GM18498 (cell line): Measurements from ENCODE around the gene AHDC1.
"Not testable (repeated sequence)": the region's sequence is repeated elsewhere in the genome, so short reads cannot be mapped to it uniquely, and the experiment has no call there.

ENCODE experiments used
- ATAC-seq: cut with Tn5 transposase; IDR thresholded peaks from one replicate; pipeline ENCODE4 v1.9.1; 2021; ENCODE audit warnings: mild to moderate bottlenecking, moderate library complexity; ENCODE audit not compliant: unreplicated experiment

The AHDC1 gene

DNA sequence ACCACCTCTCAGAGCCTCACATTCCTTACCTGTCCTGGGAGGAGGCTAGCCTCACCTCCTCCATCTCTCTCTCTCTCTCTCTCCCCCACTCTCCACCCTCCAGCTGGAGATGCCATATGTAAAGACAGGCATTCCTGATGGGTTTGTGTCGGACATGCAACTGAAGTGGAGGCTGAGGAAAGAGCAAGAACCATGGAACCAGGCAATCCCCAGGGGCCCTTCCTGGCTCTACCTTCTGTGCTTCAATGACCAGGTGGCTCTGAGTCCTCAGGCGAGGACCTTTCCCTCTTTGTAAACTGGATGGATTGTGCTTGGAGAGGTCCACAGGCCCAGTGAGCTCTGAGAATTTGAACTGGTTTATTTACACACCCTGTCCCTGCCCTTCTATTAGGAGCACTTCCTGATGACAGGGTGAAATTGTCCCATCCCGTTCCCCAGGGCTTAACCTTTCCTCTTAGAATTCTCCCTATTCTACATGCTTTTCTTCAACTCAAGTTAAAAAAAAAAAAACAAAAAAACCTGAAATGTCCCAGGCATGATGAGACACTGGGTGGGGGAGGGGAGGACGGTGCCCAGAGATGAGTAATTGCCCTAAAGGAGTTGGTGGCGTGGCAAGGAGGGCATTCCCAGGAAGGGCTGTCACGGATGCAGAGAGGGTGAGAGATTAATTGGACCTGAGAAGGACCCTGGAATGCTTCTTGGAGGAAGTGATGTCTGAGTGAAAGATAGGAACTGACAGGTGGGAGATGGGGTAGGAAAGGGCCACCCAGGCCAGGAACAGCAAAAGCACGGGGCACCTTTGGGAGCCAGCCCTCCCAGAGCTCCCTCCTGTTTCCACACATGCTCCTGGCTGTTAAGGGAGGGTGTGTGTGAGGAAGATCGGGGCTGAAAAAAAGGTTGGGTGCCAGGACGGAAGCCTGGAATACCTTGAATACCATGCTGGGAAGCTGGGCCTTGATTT is 63.8 kb downstream of the AHDC1 start:
- no peak for ATAC-seq

DNA sequence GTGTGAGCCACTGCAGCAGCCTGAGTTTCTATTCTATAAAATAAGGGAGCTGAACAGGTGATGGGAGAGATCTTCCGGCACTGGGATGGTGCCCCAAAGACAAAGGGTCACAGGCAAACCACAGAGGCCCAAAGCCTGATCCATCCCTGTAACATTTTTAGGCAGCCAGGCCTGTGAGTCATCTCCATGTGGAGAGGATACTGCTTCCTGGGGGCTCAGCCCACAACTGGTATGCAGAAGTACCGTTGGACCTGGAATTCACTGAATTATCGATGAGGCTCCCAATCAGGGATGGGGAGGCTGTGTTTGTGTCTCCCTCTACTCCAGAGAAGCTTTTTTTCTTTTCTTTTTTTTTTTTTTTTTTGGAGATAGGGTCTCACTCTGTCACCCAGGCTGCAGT is 65.2 kb downstream of the AHDC1 start:
- ATAC-seq: no peak

DNA sequence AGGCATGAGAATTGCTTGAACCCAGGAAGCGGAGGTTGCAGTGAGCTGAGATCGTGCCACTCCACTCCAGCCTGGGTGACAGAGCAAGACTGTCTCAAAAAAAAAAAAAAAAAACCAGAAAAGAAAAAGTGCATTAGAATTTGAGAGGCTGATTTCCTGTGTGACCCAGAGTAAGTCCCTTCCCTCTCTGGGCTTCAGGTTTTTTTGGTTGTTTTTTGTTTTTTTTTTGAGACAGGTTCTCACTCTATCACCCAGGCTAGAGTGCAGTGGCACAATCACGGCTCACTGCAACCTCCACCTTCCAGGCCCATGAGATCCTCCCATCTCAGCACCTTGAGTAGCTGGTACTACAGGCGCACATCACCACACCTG is 65.7 kb downstream of the AHDC1 start:
- not testable (repeated sequence) for ATAC-seq

DNA sequence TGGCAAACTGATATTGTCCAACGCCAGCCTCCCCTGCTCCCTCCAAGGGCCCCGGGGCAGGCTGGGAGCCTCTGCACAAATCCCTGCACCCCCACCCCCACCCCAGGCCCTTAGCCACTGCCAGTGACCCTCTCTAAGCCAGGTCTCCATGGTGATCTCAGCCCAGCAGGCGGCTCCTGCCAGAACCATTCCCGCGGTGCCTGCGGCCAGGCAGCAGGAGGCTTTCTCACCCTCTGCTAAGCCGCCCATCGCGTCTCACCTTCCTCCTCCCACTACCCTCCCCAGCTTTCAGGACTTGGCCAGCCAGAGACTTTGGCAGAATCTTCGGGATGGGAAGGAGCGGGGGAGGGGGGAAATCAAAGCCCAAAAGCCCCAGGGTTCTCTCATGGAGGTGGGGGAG is 67.2 kb downstream of the AHDC1 start:
- no peak for ATAC-seq

DNA sequence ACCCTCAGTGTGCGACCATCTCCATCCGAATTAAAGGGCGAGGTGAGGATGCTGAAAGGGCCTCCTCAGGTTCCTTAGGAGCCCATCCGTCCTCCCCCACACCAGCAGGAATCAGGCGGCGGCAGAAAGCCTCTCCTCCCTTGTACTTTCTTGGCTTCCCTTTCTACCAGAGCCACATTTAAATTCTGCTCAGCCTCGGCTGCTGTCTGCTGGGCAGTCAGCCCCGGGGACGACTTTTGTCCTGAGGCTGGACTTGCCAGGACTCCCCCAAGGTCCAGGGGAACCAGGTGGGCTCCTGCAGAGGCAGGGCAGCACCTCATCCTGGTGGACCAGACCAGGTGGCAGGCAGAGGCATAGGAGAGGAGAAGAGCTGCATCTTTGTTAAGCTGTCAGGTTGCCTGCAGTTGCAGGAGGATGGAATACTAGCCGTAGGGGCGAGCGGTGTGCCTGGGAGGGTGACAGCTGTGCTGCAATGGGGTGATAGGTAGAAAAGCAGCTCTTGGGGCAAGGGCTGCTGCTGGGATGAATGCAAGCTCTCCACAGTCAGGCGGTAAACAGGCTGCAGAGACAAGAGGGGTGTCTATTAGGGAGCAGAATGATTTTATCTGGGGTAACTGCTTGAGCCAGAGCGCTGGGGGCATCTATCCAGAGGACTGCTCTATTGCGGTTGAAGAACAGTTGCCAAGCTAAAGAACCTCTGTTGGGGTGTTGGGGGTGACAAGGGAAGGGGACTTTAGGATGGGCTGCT is 67.8 kb downstream of the AHDC1 start:
- no peak for ATAC-seq

DNA sequence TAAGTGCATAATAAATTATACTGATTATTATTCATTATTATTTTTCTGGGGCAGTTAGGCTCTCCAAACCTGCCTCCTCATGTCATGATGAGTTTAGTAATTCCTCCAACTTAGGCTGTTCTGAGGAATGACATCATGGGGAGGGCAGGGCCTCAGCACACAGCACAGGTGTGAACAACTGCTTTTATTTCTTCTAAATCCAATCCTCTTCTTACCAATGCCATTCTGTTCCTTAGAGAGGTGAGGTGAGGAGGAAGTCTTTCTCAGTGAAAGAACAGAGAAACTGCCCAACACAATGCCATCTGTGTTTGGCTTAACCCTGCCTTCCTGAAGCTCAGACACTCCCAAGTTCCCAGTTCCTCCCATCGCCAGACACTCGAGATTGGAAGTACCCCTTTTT is 68.6 kb downstream of the AHDC1 start:
- no peak for ATAC-seq

DNA sequence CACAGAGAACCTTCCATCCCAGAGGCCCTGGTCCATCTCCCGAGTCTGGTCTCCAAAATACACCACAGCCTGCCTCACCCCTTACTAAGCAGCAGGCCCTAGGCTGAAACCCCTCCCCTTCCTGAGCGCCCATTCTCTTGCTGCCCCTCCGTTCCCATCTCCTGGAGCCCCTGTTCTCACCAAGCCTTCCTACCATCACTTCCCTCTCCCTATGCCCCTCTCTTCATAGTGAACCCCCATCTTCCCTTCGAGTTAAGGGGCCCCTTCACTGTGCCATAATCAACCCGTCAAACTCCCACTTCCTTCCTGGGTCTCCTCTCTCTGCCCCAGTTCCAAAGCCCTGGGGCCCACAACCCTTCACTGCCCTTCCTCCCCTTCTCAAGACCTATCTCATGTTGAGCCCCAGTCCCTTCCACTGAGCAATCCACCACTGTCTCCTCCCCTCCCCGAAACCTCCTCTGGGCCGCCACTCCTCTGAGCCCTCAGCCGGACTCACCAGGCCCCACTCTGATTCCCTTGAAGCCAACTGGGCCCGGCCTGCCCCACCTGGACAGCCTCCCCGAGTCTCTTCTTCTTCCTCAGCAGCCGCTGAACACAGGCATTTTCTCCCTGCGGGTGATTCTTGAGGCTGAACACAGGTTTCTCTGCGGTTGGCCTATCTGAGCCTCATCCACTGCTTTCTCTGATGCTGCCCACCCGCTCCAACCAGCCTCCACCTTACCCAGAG is 71.8 kb downstream of the AHDC1 start:
- no peak for ATAC-seq

DNA sequence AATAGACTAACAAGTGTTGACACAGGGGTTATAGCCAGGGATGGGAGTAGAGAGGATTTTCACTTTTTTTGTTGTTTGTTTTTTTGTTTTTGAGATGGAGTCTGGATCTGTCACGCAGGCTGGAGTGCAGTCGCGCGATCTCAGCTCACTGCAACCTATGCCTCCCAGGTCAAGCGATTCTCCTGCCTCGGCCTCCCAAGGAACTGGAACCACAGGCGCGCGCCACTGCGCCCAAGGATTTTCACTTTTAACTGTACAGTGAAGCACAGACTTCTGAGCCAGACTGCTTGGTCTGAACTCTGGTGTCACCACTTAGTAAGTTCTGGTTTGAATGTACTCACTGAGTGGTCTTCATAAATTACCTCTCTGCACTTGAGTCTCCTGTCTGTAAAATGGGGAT is 73.8 kb downstream of the AHDC1 start:
- no peak for ATAC-seq

DNA sequence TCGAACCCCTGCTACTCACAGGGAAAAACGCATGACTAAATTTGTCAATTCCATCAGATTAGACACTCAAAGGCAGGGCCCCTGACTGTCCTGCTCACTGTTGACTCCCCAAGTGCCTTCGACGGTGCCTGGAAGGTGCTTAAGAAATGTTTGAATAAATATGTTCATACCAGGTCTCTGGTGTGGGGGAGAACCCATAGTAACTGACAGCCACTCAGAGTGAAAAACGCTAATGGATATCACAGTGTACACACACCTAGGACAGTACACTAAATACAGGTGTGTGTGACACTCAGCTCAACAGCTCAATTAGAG is 74.3 kb downstream of the AHDC1 start:
- no peak for ATAC-seq

DNA sequence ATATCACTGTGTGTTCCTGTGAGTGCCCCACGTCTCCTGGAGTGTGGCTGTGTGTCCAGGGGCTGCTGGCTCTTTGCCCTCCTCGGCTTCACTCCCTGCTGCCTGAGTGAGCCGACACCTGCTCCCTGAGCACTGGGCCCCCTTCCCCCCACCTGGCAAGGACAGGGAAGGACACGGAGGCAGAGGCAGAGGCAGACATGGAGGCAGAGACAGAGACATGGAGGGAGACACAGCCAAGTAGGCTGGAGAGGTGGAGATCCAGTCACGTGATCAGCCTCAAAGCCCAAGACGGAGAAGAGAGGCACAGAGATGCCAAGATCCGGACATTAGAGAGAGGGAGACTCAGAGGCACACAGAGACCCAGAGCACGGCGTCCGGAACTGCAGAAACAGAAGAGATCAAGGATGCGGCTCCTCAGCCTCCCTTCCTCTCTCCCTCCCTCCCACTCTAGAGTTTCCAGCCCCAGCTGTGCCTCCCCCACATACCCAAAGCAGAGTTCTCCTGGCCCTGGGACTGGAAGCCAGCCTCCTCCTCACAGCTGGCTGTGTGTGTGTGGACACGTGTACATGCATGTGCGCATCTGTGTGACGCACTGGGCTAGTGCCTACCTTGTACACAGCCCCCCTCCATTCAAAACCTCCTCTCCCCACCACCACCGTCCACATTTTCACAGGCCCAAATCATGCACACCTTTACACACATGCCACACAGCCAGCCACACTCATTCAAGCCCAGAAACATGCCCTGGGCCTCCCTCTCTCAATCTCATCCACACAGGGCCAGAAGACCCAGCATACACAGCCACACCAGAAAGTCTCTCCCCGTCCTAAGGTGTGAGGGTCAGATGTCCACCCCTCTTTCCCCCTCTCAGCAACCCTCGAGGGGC is 74.9 kb downstream of the AHDC1 start:
- ATAC-seq: no peak

DNA sequence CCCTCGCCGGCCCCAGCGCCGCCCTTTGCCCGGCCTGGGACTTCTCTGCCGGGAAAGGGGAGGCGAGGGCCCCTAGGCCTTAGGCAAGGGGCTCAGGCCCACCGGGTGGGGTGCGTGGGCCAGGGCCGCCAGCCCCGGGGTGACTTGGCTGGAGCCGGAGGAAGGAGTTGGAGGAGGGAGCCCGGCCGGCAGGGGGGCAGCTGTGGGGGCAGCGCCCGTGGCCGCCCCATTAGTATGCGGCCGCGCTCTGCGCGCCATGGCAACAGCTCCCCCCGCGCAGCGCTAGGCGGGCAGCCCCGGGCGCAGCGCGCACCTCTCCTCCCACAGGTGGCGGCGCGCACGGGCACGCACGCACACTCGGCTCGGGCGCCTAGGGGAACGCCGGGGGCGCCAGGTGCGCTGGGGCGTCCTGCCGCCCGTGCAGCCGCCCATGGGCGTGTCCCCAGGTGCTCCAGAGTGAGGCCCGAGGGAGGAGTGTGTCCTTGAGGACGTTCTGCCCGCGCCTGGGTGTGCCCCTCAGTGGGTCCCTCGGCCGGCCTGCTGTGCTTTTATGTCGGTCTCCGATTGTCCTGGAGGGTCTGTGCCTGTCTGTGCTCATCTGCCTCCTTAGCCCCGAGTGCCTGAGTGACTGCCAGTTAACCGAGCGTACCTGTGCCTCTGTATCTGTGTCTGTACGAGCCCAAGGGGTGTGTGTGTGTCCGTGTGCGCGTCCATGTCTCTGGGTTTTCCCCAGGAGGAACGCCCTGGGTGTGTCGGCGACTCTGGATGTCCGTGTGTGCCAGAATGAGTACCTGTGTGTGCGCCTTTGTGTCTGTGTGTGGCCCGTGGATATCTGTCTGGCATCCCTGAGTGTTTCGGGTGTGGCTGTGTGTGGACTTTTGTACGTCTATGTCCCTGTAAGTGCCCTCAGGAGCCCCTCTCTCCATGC is 75.8 kb downstream of the AHDC1 start:
- ATAC-seq: no peak

DNA sequence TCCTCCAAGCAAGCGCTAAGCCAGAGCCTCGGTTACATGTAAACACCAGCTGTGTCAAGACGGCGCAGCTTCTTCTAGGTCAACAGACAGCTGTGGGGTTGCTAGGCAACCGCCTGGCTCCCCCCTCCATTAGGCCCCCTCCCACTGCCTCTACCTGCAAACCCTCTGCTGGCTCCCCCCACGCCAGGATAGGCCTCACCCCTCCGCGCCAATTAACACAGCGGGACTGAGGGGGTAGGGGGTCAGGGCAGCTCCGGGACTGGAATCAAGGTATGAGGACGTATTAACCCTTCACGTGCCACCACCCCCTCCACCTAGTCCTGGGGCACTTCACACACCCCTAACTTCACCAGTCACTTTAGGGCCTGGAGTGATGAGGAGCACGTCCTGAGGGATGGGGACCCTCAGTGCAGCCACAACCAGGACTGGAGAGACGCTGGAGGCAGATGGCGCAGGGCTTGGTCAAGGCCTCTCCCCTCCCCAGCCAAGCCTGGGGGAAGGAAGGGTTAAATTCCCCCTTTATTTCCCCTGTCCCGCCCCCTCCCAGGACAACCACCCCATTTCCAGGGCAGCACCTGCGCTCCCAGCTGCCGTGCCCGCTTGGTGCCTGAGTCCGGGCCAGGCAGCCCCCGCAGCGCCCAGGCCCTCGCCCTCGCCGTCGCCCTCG is 76.6 kb downstream of the AHDC1 start:
- ATAC-seq: no peak

DNA sequence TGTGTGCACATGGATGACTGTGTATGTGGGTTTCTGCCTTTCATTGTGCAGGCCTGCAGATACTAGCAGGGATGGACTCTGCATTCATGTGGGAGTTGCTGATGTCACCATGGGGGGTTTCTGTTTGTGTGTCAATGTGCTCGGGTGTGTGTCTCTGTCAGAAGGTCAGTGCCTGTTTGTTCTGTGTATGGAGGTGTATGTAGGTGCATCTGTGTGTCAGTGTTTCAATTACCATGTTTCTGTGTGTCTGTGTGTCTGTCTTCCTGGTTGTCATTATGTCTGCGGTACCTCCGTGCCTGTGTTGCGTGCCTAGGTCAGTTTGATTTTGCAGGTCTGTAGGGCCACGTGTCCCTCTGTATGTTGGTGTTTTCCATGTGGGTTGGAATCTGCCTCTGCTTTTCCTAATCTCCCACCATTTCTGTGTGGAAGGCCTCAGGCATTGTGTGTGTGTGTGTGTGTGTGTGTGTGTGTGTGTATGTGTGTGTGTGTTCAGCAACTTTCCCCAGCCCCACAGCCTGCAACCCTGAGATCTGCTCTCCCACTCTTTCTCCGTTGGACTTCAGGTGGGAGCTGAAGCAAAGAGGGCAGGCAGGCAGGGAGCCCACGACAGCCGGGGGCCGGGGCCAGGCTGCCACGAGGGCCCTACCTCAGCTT is 77.2 kb downstream of the AHDC1 start:
- ATAC-seq: no peak

DNA sequence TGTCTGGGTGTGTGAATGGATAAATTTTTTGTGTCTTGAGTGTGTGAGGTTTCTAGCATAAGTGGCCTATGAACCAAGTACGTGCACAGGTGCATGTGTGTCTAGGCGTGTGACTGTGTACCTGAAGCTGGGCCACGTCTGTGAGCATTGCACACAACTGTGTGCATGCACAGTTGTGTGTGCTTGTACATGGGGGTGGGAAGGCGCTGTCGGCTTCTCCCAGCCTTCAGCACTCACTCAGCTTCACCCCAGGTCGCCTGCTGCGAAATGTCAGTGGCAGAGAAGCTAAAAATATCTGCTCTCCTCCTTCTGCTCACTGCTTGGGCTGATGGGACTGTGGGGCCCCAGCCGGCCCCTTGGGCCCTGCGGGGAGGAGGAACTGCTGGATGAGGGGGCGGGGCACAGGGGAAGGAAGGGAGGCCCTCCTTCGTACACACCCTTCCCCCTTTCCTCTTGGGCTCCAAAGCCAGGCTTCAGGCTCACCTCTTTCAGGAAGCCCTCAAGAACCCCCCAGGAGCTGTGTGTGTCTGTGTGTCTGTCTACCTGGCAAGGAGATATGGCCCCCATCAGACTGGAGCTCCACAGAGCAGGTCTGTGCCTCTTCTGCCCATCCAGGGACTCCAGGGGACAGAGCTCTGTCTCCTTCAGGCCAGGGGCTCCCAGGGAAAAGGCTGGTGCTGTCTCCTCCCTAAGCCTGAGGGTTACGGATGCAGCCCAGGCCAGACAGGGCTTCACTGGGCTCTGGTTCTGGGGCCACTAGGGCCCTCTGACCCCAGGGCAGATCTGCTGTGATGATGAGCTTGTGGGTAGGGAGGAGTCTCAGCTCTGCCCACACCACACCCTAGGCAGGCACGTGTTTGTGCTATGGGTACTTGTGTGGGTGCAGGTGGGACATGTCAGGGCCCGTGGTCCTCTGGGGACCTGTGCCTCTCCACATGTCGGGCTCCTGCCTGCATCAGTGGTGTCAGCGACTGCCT is 78.4 kb downstream of the AHDC1 start:
- ATAC-seq: peak; percentile 57

DNA sequence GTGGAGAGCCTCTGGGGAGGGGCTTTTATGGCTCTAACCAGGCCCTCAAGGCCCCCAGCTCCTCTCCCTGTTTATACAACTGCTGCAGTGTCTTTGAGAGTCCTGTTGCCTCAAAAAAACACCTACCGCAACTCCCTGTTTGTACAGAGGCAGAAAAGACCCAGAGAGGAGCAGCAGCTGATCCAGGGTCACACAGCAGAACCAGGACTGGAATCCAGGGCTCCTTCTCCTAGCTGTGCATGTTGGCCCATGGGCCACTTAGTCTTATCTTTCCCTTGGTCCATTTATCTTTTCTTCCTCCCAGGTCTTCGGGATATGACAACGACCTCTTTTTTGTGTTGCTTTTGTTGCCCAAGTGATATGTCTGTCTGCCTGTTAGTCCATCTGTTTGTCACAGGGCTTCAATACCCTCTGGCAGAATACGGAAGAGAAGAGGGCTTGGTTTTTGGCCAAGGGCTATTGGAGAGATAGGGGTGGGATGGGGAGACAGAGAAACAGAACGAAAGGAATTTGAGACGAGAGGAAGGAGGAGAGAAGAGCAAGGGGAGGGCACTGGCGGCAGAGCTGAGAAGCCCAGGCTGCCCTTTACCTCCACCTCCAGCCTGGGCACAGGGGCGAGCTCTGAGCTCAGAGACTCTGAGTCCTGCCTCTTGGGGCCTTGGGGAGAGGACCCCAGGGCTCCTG is 80.5 kb downstream of the AHDC1 start:
- ATAC-seq: no peak

DNA sequence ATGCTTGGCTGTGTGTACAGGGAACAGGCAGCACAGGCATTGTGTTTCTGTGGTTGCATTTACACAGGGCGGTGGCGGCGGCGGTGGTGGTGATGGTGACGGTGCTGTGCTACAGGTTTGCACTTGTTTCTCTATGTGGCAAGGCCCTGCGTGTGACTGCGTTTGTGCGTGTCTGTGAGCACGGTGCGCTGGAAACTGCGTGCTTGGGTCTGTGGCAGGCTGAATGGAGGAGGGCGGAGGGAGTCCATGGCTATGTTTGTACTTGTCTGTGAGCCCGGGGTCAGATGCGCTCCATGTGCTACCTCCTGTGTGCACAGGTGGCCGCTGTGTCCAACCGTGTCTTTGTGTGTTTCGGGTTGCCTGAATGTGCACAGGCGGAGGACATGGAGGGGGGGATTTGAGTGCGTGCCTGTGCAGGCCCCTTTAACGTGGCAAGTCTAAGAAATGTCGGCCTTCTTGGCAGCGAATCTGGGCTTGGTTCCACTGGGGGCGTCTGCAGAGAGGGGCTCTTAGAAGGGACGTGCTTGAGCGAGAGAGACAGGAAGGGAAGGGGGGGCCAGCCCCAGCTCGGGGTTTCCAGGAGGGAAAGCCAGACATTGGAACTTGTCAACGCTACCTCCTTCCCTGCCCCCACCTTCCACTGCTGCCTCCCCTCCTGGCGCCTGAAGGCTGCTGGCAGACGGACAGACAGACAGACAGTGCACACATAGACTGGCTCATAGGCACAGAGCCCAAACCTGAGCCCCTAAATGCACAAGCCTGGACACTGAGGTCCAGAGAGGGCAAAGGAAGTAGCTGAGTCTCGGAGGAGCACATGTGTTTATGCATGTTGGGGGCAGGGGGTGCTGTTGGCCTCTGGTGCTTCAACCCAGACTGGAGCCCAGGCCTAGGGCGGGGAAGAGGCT is 81.3 kb downstream of the AHDC1 start:
- no peak for ATAC-seq
